Lower lobe of right lung (tissue), 2 donors: ENCODE data around the gene NEMP1. TPM values are rescaled to one million over a fixed set of nuclear protein-coding genes. Genes with fewer than 3 reads are reported as not detected.
A peak's percentile ranks its signal among the peaks of the same experiment; 100 is the strongest.

Experiments
- ATAC-seq, 2 donors: fragments of 200-7000 bp; cut with Tn5 transposase; one replicate each; pipeline ENCODE4 v1.9.1; 2020 to 2022; ENCODE audit warnings: mild to moderate bottlenecking in 2 of 2, moderate library complexity in 2 of 2
- DNase-seq: peaks from one replicate; pipeline ENCODE4 v3.0.0-alpha.2; 2020
- H3K27ac ChIP-seq: fragments of 200-600 bp; one replicate; pipeline ENCODE4 v1.8.0; 2022
- H3K27me3 ChIP-seq: fragments of 200-600 bp; one replicate; pipeline ENCODE4 v1.8.0; 2022; ENCODE audit warnings: low read depth
- H3K36me3 ChIP-seq: fragments of 200-600 bp; one replicate; pipeline ENCODE4 v1.8.0; 2022; ENCODE audit warnings: mild to moderate bottlenecking
- H3K4me1 ChIP-seq: fragments of 200-600 bp; one replicate; pipeline ENCODE4 v1.8.0; 2022
- H3K4me3 ChIP-seq: fragments of 200-600 bp; one replicate; pipeline ENCODE4 v1.8.0; 2022; ENCODE audit warnings: mild to moderate bottlenecking
- H3K9me3 ChIP-seq: fragments of 200-600 bp; one replicate; pipeline ENCODE4 v1.8.0; 2022
- intact Hi-C: fragments of 100-400 bp; cut with DNase I; formaldehyde crosslinking; loops from one replicate; pipeline ENCODE4 v1.11.0; 2022
- total RNA-seq: library from RNA; stranded (reverse); fragmentation: NEBNext Ultra II Directional; extraction: Animal tissue kit (Norgen Biotek cat#: 25700); gene quantifications from one replicate; pipeline ENCODE4 v1.2.1, GENCODE V29; 2021
- TF ChIP-seq, protein P1 (sequence below): fragments of 200-600 bp; IDR thresholded peaks from one replicate; pipeline ENCODE4 v1.8.0; 2022; ENCODE audit warnings: antibody characterized with exemption, mild to moderate bottlenecking
- donor health status: DM: no; HTN: yes; CAD: no; lungs with severe emphysema.

NEMP1 gene
- total RNA-seq, 1 donor from 2014 or later, result 19.1 TPM

- H3K27me3 ChIP-seq, result no peaks in the 10 kb centered on the region
- peaks cover 22% of the 10 kb centered on the region for H3K4me1 ChIP-seq
- no peak overlapping the region for H3K27ac ChIP-seq
- peaks cover 97% of the 10 kb centered on the region for H3K36me3 ChIP-seq
- intact Hi-C loops, result no loop called here
- TF ChIP-seq, protein P1, sequence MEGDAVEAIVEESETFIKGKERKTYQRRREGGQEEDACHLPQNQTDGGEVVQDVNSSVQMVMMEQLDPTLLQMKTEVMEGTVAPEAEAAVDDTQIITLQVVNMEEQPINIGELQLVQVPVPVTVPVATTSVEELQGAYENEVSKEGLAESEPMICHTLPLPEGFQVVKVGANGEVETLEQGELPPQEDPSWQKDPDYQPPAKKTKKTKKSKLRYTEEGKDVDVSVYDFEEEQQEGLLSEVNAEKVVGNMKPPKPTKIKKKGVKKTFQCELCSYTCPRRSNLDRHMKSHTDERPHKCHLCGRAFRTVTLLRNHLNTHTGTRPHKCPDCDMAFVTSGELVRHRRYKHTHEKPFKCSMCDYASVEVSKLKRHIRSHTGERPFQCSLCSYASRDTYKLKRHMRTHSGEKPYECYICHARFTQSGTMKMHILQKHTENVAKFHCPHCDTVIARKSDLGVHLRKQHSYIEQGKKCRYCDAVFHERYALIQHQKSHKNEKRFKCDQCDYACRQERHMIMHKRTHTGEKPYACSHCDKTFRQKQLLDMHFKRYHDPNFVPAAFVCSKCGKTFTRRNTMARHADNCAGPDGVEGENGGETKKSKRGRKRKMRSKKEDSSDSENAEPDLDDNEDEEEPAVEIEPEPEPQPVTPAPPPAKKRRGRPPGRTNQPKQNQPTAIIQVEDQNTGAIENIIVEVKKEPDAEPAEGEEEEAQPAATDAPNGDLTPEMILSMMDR, result no peak
- H3K9me3 ChIP-seq, result no peaks in the 10 kb centered on the region
- H3K4me3 ChIP-seq, result no peak overlapping the region
- ATAC-seq, result no peak
- no peak for DNase-seq
Observed at GRCh38 chr12:57097554-57097835, 18.9 kb upstream of the NEMP1 start.

DNA sequence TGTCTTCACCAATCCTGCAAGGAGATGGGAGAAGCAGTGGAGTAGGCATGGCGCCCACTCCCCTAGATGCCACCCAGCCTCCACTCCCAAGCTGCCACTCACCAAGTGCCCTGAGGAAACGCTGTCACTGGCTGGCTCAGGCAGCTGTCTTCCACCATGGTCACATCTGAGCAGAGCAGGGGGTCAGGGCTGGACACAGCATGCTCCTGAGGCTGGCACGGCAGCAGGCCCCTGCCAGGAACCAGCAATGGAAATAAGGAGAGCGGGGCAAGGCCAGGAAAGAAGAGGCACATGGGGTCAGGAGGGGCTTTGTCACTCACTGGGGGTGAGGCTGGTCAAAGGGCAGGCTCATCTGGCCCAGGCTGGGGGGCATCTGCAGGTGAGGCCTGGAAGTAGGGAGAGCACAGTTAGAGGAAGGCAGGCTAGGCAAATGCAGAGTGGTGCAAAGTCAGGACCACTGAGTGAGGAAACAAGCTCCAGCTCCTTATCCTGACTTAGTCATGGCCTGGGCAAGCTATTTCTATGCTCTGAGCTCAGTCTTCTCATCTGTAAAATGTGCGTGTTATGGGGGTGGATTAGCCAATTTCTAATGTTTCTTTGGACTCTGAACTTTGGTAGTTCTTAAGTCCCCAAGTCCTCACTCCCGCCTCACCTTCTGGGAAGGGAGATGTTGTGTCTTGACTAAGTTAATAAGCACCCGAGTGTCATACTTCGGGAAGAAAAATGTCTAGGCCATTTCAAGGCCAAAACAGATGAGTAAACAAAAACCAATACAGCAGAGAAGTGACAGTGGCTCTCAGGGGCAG, 18.4 kb upstream of the NEMP1 start:
- intact Hi-C loops, result no loop called here
- TF ChIP-seq, protein P1, result no peak
- no peaks in the 10 kb centered on the region for H3K27me3 ChIP-seq
- no peaks in the 10 kb centered on the region for H3K9me3 ChIP-seq
- peaks cover 97% of the 10 kb centered on the region for H3K36me3 ChIP-seq
- DNase-seq (no peak), ATAC-seq (no peak)
- H3K4me1 ChIP-seq, result peaks cover 28% of the 10 kb centered on the region
- H3K27ac ChIP-seq, result peak overlapping the region; percentile 36
- H3K4me3 ChIP-seq, result no peak overlapping the region

DNA sequence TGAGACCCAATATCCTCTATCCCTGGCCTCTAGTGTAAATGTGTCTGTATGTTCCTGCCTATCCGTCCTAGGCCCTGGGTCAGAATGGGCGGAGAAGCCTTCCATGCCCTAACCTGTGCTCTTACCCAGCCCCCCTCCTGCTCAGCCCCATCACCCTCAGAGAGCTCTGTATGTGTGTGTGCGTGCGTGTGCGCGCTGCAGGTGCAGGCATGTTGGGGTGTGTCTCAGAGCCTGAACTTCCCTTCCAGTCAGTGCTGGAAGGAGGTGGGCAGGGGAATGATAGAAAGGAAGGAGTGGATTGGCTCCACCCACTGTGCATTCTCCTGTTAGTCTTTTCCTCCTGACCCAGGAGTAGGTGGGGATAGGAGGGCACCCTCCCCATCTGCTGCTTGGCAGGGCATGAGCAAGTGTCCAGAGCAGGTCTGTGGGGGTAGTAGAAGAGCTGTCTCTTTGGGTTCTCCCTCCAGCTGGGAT, 17.5 kb upstream of the NEMP1 start:
- intact Hi-C loops, result no loop called here
- Histone ChIP-seq H3K4me3 (no peak overlapping the region), H3K27me3 (no peaks in the 10 kb centered on the region), H3K36me3 (peaks cover 97% of the 10 kb centered on the region), H3K27ac (peak overlapping the region; percentile 36), H3K9me3 (no peaks in the 10 kb centered on the region), H3K4me1 (peaks cover 36% of the 10 kb centered on the region)
- TF ChIP-seq, protein P1, result no peak
- peak in 1 of 2 donors; percentile 49 for ATAC-seq
- no peak for DNase-seq

GRCh38 chr12:57095440-57095839, 16.8 kb upstream of the NEMP1 start:
- intact Hi-C loops, result no loop called here
- TF ChIP-seq, protein P1, result no peak
- Histone ChIP-seq H3K4me1 (peaks cover 43% of the 10 kb centered on the region), H3K9me3 (no peaks in the 10 kb centered on the region), H3K36me3 (peaks cover 95% of the 10 kb centered on the region), H3K4me3 (no peak overlapping the region), H3K27me3 (no peaks in the 10 kb centered on the region), H3K27ac (no peak overlapping the region)
- ATAC-seq (no peak), DNase-seq (no peak)

GRCh38 chr12:57094208-57095160, 15.9 kb upstream of the NEMP1 start:
- Histone ChIP-seq H3K27me3 (no peaks in the 10 kb centered on the region), H3K4me1 (peaks cover 47% of the 10 kb centered on the region), H3K27ac (peak overlapping the region; percentile 53), H3K9me3 (no peaks in the 10 kb centered on the region), H3K36me3 (peaks cover 85% of the 10 kb centered on the region), H3K4me3 (no peak overlapping the region)
- ATAC-seq (no peak), DNase-seq (no peak)
- TF ChIP-seq, protein P1, result no peak
- intact Hi-C loops, result no loop called here
